ENCODE data around the gene RALGAPA2.

- TF ChIP-seq CTCF (conservative IDR thresholded peaks at IDR 0.05 in 1 of 2, IDR thresholded peaks at IDR 0.05 in 1 of 2; ENCODE audit: low read depth in 1 of 2, low read length in 2 of 2) (peak; percentile 80 to 87), EZH2 (IDR thresholded peaks at IDR 0.05; ENCODE audit: low read length, missing control alignments) (no peak)
Observed at GRCh38 chr20:20568604-20569205, 143.7 kb downstream of the RALGAPA2 start.
